Heart left ventricle (tissue), 16 donors: Measurements from ENCODE around the gene KCNH6. TPM values are rescaled to one million over a fixed set of nuclear protein-coding genes. Genes with fewer than 3 reads are reported as not detected.

ENCODE experiments used
- ATAC-seq, 4 donors: fragments of 200-7000 bp; cut with Tn5 transposase; one replicate each; pipeline ENCODE4 v1.9.1; 2020 to 2022; ENCODE audit warnings: moderate library complexity in 4 of 4, mild to moderate bottlenecking in 3 of 4, moderate number of reproducible peaks in 1 of 4
- DNase-seq, 5 donors: peaks; one replicate each; pipeline ENCODE4 v3.0.0-alpha.2; 2020
- H3K27ac ChIP-seq, 12 donors: fragments of 200-600 bp; sonication (generic) in 4 of 12; one replicate each; pipeline versions ENCODE4 v1.5.0 to v1.8.0; 2016 to 2022; ENCODE audit warnings: mild to moderate bottlenecking in 2 of 12
- H3K27me3 ChIP-seq, 9 donors: fragments of 200-600 bp; sonication (generic) in 2 of 9; one replicate each; pipeline versions ENCODE4 v1.5.1 to v1.8.0; 2016 to 2022; ENCODE audit warnings: mild to moderate bottlenecking in 3 of 9
- H3K36me3 ChIP-seq, 9 donors: fragments of 200-600 bp; sonication (generic) in 2 of 9; one replicate each; pipeline versions ENCODE4 v1.5.0 to v1.8.0; 2018 to 2022; ENCODE audit warnings: mild to moderate bottlenecking in 2 of 9
- H3K4me1 ChIP-seq, 12 donors: fragments of 200-600 bp; sonication (generic) in 4 of 12; one replicate each; pipeline versions ENCODE4 v1.5.0 to v1.8.0; 2016 to 2022; ENCODE audit warnings: mild to moderate bottlenecking in 3 of 12
- H3K4me3 ChIP-seq, 12 donors: fragments of 200-600 bp; sonication (generic) in 4 of 12; one replicate each; pipeline versions ENCODE4 v1.5.0 to v1.8.0; 2017 to 2022; ENCODE audit warnings: mild to moderate bottlenecking in 9 of 12, moderate library complexity in 4 of 12
- H3K9me3 ChIP-seq, 12 donors: fragments of 200-600 bp; sonication (generic) in 4 of 12; one replicate each; pipeline versions ENCODE4 v1.5.0 to v1.8.0; 2016 to 2022; ENCODE audit warnings: mild to moderate bottlenecking in 1 of 12
- POLR2A ChIP-seq, 2 donors: fragments of 450-650 bp; IDR thresholded peaks; one replicate each; pipeline ENCODE4 v1.6.1; 2017; ENCODE audit warnings: antibody characterized with exemption in 2 of 2, mild to moderate bottlenecking in 2 of 2, moderate library complexity in 2 of 2
- WGBS, 4 donors: extraction: QIAGEN DNeasy Blood & Tissue Kit in 2 of 4; methylation state at CpG; one replicate each; pipeline versions ENCODE4 v1.1.5 to v1.1.7; 2013 to 2018; 5-methylcytosine and 5-hydroxymethylcytosine counted together
- intact Hi-C, 10 donors: fragments of 100-400 bp; cut with DNase I; formaldehyde crosslinking; loops; one replicate each; pipeline versions ENCODE4 v1.11.1 to v1.14.2; 2022
- polyA plus RNA-seq, 2 donors: library from polyadenylated mRNA; stranded (reverse); fragments of 200-250 nt; gene quantifications; one replicate each; pipeline ENCODE4 v1.2.3, GENCODE V29; 2013
- total RNA-seq, 9 donors: library from RNA; depleted of rRNA in 2 of 9; stranded (reverse); fragments of >200 nt in 2 of 9; fragmentation: NEBNext Ultra II Directional in 3 of 9; extraction: Animal tissue kit (Norgen Biotek cat#: 25700) in 3 of 9; gene quantifications; one replicate each; pipeline versions ENCODE4 v1.1.0 to v1.2.4, GENCODE V29; 2016 to 2023
- TF ChIP-seq, protein P1 (sequence below), 12 donors: fragments of 200-600 bp; sonication (generic) in 4 of 12; IDR thresholded peaks; one replicate each; pipeline versions ENCODE4 v1.5.0 to v1.8.0; 2018 to 2022; ENCODE audit warnings: antibody characterized with exemption in 12 of 12, mild to moderate bottlenecking in 5 of 12
- donor health status: ischemic (EF 13 %, LVEDD 7.1; RV severe dilation, severe dysfunction).
- donor health status: healthy with polysubstance abuse.
- donor health status: DM: no; HTN: yes; CAD: no.
- donor health status: DM: no; HTN: no; CAD: no.
- donor health status: ischemic (EF 25% LVEDD 6.9; RV normal size, moderate dysfunction).
- donor health status: ischemic (EF 25% LVEDD 5.7; RV mildly dilated, moderate dysfunction).
- donor health status: healthy.
- donor health status: DM: yes; HTN: yes; CAD: no.
- donor health status: ischemic (EF 35%, LVEDD 5.7; RV mildly dilated, moderate dysfunction).
- donor health status: nonischemic (EF 11% LVEDD 7.7; RV severe dilation, severe dysfunction).
- donor health status: DM: yes; HTN: yes; CAD: no.
- donor health status: PGD.
- donor health status: ischemic (EF 29% LVEDD 5.4; RV normal size, mild dysfunction).
- donor health status: nonischemic (EF 23%, LVEDD 6.1; RV moderate dilation, normal function).

Gene KCNH6
- total and polyA plus RNA-seq, 11 donors, result 0.01 TPM; not detected in 10

DNA sequence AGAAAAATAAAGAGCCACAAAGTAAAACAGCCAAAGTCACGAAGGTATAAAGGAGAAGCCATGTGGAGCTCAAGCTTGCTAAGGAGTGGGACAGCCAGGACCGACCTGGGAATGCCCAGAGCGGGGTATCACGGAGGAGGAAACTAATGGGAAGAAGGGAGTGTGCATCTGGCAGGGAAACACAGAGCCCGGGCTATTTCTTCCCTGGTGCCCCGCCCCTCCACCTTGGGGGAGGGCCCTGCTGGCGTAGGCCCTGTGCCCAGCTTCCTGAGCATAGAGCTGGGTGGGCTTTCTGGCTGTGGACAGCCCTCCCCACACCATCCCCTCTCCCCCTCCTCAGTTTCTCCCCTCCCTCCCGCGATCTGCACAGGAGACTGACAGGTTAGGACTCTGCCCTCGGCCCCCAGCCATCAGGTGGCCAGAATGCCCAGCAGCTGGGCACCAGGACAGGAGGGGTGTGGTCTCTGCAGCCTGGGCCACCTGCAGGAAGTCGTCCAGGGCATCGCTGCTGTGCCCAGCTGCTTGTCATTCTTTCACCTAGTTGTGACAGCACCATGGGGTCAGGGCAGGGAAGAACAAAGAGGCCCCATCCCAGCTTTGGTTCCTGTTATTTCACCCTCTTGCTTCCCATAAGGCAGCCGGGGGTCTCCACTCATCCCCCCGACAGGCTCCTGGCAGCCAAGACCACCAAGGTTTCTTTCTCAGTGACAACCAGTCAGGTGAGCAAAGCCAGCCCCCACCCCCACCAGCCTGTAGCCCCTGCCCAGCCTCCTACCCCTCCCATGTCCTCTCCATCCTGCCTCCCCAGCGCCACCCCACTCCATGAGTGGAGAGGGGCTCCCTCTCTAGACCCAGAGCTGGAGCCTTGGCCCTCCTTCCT is 20.0 kb downstream of the KCNH6 start:
- peaks cover 0 to 4% (median 3%) of the 10 kb centered on the region in 12 donors for H3K4me1 ChIP-seq
- 66 to 75% (median 68%) methylated on average over 14 to 15 of the region's 15 CpGs for WGBS, 4 donors
- no peak overlapping the region for H3K4me3 ChIP-seq
- ATAC-seq, result no peak
- intact Hi-C loops, result loop anchor here in 1 of 10 donors (10.0 kb wide), 1 partner anchor 98 kb away; the partner anchor contains the start of gene CYB561
- TF ChIP-seq POLR2A (IDR thresholded peaks at IDR 0.05), result no peak
- TF ChIP-seq, protein P1, sequence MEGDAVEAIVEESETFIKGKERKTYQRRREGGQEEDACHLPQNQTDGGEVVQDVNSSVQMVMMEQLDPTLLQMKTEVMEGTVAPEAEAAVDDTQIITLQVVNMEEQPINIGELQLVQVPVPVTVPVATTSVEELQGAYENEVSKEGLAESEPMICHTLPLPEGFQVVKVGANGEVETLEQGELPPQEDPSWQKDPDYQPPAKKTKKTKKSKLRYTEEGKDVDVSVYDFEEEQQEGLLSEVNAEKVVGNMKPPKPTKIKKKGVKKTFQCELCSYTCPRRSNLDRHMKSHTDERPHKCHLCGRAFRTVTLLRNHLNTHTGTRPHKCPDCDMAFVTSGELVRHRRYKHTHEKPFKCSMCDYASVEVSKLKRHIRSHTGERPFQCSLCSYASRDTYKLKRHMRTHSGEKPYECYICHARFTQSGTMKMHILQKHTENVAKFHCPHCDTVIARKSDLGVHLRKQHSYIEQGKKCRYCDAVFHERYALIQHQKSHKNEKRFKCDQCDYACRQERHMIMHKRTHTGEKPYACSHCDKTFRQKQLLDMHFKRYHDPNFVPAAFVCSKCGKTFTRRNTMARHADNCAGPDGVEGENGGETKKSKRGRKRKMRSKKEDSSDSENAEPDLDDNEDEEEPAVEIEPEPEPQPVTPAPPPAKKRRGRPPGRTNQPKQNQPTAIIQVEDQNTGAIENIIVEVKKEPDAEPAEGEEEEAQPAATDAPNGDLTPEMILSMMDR (IDR thresholded peaks at IDR 0.05), result no peak
- H3K9me3 ChIP-seq, result no peaks in the 10 kb centered on the region
- no peaks in the 10 kb centered on the region for H3K36me3 ChIP-seq
- no peak overlapping the region for H3K27ac ChIP-seq
- no peak for DNase-seq
- H3K27me3 ChIP-seq, result peaks cover 0 to 21% (median 15%) of the 10 kb centered on the region in 9 donors

DNA sequence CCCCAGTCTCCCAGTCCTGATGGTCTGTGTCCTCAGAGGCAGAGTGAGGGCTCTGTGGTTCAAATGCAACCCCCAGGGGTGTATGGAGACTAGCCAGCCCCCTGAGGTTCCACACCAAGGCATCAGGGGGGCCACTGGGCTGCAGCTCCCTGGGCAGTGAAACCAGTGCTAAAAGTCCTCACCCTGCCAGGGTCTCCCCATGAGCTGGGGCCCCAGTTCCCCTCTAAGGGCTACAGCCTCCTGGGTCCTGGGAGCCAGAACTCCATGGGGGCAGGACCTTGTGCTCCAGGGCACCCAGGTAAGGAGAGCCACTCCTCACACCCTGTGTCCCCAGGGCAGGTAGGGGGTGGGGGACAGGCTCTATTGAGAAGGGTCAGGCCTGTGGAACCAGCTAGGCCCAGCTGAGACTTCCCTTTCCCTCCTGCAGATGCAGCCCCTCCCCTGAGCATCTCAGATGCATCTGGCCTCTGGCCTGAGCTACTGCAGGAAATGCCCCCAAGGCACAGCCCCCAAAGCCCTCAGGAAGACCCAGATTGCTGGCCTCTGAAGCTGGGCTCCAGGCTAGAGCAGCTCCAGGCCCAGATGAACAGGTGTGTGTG is 20.8 kb downstream of the KCNH6 start:
- ATAC-seq, result no peak

DNA sequence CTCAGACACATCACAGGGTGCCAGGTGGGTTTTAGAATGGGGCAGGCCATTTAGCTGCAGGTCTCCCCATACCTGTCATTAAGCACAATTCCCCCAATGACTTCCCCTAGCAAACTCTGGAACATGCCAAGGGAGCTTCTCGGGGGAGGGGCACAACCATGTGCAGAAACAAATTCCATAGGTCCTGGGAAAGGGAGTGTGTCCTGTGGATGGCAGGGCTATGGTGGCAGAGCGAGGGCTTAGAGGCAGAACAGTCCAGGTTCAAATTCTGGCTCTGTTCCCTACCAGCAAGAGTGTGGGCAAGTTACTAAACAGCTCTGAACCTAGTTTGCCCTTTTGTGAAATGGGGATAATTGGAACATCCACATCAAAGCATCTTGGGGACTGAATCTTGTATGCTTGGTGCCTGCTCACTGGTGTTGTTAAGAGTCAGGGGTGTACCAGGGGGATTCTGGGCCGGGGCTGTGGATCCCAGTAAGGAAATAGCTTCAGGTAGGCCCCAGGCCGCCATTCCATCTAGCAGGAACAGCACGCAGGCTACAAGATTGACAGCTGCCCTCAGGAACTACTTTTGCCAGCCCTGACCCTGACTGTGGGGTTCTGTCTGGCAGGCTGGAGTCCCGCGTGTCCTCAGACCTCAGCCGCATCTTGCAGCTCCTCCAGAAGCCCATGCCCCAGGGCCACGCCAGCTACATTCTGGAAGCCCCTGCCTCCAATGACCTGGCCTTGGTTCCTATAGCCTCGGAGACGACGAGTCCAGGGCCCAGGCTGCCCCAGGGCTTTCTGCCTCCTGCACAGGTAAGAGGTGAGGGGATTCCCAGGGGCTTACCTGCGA is 21.5 kb downstream of the KCNH6 start:
- Histone ChIP-seq H3K4me1 (peaks cover 0 to 12% (median 7%) of the 10 kb centered on the region in 12 donors), H3K27ac (no peak overlapping the region), H3K4me3 (no peak overlapping the region), H3K36me3 (no peaks in the 10 kb centered on the region), H3K27me3 (peaks cover 0 to 6% (median under 1%) of the 10 kb centered on the region in 9 donors), H3K9me3 (no peaks in the 10 kb centered on the region)
- DNase-seq (no peak), ATAC-seq (no peak)
- TF ChIP-seq, protein P1 (IDR thresholded peaks at IDR 0.05), result no peak
- no peak for TF ChIP-seq POLR2A (IDR thresholded peaks at IDR 0.05)
- intact Hi-C loops, result loop anchor here in 1 of 10 donors (10.0 kb wide), 1 partner anchor 100 kb away; the partner anchor contains the start of gene CYB561
- WGBS, 4 donors, result 90 to 96% (median 93%) methylated on average over 10 to 13 of the region's 13 CpGs

More for the DNA sequence above, 20.8 kb downstream of the KCNH6 start:
- no peak for DNase-seq
- no peaks in the 10 kb centered on the region for H3K36me3 ChIP-seq
- peaks cover 0 to 5% (median 0%) of the 10 kb centered on the region in 12 donors for H3K4me1 ChIP-seq
- no peak for TF ChIP-seq POLR2A (IDR thresholded peaks at IDR 0.05)
- TF ChIP-seq, protein P1 (IDR thresholded peaks at IDR 0.05), result no peak
- H3K4me3 ChIP-seq, result no peak overlapping the region
- no peaks in the 10 kb centered on the region for H3K9me3 ChIP-seq
- intact Hi-C loops, result loop anchor here in 1 of 10 donors (10.0 kb wide), 1 partner anchor 99 kb away; the partner anchor contains the start of gene CYB561
- H3K27ac ChIP-seq, result no peak overlapping the region
- H3K27me3 ChIP-seq, result peaks cover 0 to 14% (median 8%) of the 10 kb centered on the region in 9 donors
